Nucleus accumbens (tissue), 56 donors: ENCODE data around the gene ARHGAP22.

ENCODE experiments used
- DNase-seq, 56 donors: peaks; one replicate each; lab custom pipeline; 2025; lab: John Stamatoyannopoulos, UW

ARHGAP22 gene

DNA sequence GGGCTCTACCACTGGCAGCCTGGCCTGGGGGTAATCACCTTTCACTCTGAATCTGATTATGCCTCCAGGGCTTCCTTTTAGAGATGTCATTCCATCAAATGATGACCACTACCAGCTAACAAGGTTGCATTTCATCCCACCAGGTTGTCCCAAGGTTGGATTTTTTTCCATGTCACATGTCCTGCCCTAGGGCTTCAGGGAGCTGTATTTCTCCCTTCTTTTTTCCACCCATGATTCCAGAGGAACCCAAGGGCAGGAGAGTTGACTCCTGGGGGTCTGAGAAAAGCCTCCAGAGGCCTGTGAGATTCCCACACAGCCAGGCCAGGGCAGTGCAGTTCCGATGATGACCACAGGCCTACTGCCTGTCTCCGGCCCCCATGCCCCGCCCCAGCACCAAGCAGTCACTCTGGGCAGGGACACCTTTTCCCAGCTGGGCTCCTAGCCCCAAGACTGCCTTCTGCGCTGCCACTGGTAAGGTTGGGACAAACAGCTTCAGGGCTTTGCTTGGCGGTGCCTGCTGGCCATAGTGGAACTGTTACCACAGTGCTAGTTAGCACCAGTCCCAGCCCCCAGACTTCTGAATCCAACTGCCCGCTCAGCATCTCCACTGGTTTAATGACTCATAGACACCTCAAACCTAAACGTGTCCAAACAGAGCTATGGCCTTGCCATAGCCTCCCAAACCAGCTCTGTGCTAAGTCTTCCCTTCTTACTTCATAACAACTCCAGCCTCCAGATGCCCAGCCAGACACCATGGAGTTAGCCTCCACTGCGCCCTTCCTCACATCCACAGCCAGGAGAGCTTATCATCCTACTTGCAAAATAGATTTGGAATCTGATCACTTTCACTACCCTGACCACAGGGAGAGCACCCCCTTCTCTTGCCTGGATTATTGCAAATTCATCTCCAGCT lies 133.7 kb downstream of the ARHGAP22 start:
- DNase-seq: no peak

DNA sequence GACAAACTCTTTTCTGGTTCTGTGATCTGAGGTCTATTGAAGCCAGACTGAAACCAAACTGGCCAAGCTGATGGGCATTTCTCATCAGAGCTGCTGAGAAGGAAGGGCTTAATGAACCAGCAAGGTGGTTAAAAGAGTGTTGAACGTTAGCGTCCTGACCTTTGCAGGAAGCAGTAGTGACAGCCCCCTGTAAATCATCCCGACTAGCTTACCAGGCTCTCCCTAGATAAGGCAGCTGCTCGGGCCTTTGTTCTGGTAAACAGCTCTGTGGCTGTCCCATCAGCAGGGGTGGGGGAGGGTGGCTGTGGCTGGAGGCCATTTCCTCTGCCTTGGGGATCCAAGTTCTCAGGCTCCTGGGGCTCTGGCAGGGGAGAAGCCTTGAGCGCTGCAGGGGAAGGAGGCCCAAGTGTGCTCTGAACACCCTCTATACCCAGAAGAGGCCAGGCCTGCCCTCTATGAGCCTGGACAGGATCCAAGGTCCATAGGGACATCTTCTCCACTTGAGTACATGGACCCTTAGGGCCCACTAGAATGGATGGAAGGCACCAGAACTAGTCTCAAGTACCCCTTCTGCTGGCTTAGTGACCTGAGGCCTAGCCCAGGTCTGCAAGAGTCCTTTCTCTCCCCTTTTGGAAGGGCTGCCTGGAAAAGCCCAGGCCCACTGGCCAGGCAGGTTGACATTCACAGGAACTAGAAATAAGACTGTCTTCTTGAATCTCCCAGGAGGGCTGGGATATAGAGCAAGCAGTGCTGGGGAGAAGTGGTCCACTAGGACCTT lies 134.6 kb downstream of the ARHGAP22 start:
- peak in 15 of 56 donors; percentile 15 to 71 (median 28) for DNase-seq

DNA sequence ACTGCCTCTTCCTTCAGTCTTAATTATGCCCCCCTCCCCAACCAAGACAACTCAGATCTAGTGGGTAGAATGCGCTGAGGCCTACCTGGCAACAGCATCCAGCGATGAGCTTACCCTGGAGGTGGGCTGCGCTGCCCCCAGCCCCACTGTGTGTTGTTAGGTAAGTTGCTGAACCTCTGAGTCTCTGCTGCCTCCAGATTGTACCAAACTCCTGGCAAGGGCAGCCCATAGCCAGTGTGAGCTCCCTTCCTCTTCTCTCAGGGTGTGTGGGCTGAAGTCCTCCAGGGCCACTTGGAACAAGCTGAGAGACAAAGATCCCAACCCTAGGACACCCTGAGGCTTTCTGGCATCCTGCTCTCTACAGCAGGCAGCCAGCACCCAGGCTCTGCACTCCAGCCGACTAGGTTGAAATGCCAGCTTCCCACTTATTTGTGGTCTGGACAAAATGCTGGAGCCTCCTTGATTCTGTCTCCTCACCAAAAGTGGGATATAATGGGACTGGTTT lies 135.3 kb downstream of the ARHGAP22 start:
- no peak for DNase-seq

DNA sequence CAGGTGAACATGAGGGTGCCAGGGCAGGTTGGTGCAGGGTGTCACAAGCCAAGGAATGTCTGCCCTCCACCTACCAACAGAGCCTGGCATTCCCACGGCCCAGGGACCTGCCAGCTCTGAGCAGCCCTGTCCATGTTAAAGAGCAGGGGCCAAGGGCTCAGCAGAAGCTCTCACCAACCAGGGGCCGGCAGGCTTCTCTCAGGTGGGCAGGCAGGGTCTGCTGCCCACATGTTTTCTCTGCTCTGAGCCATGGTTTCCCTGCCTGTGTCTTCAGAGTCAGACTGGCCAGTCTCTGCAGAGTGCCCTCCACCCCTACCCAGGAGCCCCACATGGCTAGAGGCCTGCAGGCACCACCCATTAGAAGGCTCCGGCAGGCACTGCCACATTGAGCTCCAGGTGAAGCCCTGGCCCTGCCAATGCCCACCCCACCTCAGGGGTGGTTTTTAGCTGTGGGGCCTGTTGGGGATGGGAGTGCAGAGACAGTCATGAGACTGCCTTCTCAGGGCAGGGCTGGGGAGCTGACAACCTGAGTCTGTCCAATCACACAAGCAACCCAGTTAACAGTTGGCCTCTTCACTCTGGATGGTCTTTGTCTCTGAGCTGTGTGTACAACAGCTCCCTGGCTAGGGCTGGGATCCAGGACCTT lies 135.9 kb downstream of the ARHGAP22 start:
- DNase-seq: no peak

DNA sequence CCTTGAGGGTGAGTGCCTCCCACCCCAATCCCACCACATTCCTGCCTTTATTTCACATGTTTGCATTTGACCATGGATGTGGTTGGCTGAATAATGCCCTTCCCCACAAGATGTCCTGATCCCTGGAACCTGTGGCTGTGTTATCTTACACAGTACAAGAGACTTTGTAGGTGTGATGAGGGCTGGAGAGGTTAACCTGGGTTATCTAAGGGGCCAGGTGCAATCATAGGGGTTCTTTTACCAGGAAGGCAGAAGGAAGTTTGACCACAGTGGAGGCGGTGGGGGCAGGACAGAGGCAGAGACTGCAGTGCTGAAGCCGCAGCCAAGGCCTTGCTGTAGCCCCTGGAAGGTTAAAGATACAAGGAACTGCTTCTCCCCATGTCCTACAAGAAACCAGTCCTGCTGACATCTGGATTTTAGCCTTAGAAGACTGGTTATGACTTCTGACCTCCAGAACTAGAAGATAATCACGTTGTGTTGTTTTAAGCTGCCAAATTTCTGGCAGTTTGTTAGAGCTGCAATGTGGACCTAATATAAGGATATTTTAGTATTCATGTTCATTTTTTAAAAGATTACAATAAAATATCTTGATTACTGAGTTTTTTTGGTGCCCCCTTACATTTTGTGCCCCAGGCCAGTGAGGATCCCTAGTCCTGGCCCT lies 136.6 kb downstream of the ARHGAP22 start:
- DNase-seq: no peak

DNA sequence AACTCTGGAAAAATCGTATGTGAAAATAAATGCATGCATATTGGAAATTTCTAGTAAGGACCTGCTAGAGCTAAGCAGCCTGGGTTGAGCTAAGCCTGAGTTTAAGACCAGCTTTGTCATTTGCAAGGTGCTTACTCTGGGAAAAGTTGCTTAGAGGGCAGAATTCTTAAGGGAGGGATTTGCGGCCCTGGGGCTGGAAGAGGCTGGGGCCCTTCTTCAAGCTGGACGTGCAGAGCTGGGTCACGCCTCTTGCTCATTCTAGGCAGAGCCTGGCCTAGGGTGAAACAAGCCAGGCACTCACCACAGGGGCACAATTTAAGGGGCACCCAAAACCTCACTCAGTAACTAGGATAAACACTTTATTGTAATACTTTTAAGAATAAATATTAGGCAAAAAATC lies 137.2 kb downstream of the ARHGAP22 start:
- DNase-seq: no peak

DNA sequence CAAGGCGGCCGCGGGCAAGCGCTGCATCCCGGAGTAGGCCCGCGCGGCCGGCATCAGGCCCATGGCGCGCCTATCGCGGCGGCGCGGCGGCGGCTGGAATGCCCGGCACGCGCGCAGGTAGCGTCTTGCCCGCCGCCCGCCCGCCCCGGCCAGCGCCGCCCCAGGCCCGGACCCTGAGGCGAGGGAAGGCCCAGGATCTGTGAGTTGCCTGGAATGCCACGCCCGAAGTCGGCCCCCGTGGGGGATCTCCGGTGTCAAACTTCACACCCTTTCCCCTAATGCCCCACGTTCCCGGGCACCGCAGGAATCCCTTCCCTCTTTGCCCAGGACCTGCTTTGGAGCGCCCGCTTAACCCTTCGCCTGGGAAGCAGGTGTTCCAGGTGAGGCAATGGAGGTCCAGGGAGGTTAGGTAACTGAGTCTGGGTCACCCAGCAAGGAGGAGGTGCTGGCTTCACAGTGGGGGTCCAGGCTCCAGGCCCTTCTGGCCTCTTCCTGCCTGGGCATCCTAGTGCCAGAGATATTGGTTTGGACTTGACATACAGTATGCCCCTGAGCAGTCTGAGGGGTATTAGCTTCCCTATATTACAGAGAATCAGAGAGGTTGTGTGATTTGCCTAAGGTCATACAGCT lies 138.1 kb downstream of the ARHGAP22 start:
- no peak for DNase-seq

DNA sequence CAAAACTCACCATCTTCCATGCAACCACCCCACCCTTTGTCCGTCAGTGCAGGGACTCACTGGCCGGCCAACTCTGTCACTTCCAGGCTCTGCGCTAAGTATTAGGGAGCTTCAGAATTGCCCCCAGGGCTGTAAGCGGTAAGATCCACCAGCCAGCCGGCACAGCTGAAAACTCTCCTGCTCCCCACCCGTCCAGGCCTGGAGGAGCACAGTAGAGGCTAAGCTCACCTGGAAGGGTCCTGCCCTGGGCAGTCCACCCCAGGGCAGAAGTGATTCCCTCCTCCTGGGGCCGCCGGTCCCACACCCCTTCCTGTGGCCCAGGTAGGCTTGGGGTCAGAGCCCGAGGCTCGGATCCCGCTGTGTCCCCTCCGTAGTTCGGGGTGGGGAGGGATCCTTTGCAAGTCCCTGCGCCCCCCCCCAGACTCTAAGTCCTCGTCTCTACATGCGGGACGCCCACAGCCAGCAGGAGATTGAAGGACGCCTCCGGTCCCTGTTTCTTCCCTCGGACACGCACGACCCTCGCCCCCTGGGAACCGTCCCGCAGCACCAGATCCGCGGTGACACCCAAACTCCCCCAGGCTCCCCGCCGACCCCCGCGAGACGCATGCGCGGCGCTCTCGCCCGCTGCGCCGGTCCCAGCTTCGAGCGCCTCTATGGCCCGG lies 138.9 kb downstream of the ARHGAP22 start:
- DNase-seq: peak in 1 of 56 donors; percentile 16

DNA sequence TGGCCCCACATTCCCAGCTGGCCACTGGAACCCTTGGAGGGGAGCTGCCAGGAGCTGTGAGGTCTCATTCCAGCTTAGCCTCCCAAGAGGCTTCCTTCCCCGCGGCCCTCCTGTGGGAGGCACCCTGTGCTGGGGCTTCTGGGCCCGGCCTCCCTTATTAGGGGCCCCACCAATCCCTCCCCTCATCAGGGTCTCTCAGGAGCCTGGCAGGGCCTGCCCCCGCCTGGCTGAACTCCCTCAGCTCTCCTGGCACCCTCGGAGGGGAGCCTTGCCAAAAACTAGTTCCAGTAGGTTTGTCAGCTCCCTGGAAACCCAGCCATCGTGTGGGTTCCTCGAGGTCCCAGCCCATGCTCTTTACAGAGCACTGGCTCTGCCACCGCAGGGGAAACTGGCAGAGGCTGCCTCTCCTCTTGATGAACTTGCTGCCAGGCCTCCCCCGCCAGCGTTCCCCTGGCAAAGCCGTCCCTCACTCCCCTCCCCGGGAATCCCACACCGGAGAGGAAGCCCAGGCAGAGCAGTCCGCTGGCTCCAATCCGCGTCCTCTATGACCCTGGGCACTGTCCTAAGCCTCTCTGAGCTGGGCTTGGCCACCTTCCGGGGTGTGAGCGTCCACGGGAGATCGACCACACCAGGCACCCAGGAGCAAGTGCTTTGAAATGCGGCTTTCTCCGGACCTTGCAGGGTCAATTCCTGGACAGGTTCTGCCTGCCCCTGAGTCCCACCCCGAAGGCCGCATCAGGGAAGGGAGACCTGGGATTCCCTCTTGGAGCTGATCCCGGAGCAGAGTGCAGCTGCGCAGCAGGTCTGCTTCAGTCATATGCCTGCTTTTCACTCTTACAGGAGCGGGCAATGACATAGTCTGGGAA lies 139.8 kb downstream of the ARHGAP22 start:
- DNase-seq: peak in 40 of 56 donors; percentile 19 to 80 (median 50)

DNA sequence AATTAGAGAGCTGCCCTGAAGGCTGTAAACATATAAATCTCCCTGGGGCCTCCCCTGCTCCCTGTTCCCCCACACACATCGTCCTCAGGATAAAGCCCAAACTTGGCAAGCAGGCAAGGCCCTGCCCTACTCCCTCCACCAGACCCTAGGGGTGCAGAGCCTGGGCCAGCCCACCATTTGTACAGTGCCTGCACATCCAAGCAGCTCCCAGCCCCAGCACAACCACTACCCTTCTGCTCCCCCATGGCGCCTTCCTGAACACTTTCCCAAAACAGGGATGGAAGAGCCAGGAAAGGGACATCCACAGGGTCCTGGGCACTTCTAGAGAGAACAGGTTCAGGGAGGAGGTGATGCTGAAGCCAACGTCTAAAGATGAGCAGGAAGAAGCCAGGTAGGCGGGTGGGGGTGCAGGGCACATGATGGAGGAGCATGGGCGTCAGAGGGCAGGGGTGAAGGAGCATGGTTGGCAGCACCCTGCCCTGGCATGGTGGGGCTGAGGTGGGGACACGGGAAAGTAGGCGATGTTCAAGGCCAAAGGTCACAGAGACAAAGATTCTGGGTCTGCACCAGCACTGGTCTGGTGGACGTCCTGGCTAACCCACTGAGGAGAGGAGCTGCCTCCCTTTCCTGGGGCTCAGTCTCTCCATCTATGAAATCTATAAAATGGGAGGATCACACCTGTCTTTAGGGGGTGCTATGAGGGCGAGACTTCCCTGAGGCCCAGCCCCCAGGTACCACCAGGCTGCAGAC lies 140.6 kb downstream of the ARHGAP22 start:
- DNase-seq: no peak

DNA sequence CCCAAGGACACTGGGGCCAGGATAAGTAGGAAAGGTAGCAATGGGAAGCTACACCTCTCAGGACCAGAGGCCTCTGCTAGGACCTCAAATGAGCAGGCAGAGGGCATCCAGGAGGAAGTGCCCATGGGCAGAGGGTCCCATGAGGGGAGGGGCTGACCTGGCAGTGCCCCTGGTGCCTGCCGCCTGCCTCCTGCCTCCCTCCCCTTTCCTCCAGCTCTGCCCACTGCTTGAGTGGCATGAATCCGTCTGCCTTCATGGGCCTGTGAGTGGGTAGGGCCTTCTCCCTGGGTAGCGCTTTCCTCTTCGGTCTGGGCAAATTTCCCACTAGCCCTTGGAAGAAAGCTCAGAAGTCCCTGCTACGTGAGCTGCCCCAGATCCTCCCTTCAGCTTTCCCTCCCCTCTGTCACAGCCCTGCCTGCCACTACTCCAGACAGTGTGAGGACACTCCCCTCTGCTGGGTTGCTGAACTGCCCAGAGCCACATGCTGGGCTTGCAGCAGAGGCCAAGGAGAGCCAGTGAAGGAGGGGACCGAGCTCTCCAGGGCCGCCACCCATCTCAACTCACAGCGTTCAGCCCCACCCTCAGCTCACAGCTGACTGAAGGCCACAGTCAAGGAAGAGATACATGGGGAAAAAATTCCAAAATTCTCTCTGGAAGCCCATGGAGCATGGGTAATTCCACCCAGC lies 141.4 kb downstream of the ARHGAP22 start:
- DNase-seq: peak in 1 of 56 donors; percentile 26

DNA sequence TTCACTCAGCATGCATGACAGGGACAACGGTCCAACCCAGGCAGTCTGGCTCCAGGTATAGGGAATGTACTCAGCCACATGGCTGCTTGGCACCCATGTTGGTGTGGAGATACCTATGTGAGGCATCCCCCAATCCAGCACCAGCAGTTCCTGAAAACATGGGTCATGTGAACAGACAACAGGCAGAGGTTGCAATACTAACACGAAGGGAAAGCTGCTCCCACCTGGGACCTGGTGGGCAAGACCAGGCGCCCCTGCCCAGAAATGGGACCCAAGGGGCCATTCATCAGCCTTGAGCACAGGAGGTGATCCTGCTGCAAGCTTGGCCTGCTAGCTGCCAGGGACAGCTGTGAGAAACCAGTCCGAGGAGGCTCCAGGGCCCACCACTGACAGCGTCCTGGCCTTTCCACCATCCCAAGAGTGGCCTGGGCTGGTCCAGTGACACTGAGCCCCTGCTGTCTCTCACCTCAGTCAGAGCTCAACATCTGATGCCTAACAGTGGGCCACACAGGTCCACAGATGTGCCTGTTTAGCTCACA lies 142.3 kb downstream of the ARHGAP22 start:
- DNase-seq: no peak

DNA sequence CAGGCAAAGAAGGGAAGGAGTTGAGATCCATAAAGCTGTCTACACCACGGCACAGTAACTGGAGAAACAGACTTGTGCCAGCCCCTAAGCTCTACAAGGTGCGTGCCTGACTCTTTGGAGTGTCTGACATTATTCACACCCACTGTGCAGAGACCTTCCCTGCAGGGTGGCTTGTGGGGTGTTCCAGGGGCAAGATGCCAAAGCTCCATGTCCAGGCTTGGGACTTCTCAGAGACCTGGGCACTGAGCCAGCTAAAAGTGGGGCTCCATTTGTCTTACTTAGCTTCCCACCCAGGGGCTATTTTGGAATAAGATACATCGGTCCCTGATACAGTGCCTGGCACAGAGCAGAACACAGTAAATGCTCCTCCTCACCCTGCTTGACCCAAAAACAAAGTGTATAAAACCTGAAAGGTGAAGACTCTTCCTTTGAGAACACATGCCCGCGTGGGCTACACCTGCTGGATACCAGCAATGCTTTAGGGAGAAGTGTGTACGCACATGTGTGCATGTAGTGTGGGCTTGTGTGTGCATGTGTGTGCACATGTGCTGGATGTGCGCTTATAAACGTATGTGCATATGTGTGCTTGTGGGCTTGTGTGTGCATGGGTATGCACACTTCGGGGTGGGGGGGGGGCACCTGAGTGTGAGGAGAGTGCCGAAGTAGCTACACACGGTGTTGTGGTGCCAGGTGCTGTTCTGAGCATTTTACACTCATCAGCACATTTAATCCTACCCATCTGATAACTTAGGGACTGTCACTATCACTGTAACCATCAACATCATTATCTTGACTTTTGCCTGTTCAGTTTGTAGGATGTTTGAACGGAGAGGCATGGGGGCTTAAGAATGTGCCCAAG lies 143.0 kb downstream of the ARHGAP22 start:
- no peak for DNase-seq

DNA sequence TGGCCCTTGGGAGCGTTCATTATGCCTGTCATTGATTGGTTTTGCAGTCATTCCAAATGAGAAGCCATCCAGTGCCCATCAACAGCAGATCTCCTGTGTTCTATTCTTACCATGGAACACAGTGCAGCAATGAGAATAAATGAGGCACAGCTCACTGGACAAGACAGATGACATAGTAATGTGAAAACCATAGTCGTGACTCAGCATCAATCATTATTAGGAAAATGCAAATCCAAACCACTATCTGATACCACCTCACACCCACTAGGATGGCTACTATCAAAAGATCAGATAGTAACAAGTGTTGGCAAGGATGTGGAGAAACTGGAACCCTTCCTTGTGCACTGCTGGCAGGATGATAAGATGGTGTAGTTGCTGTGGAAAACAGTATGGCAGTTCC lies 144.7 kb downstream of the ARHGAP22 start:
- no peak for DNase-seq

DNA sequence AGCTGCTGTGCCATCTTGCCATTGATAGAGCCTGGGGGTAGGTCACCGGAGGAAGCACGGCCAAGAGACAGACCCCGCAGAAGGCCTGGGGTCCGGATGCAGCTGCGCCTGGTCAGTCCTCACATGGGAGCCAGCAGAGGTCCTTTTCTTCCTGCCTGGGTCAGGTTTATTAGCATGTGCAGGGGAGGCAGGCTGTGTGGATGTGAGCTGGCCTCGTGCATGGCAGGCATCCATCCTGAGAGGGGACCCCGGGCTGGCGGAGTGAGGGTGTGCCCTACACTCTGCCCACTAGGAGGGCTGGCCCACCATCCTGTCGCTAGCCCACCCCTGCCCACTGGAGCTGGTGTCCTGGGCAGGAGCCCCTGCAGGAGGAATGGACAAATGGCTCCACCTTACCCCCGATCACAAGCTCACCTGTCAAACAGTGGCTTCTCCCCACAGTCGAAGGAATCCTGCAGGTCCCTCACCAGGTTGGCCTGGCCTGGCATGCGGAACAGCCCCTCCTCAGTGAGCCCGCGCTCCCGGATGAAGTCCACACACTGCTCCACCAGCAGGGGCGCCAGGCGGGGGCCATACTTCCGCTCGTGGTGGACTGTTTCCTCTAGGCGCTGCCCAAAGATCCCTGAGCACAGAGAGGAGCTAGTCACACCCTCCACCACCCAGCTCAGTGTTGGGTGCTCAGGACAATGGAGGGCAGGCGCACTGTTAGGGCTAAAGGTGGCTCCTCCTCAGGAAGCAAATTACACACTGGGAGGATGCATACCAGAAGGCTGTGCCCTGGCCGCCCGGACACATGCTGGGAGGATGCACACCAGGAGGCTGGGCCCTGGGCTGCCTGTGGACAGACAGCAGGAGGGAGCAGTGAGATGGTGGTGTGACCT lies 145.4 kb downstream of the ARHGAP22 start:
- no peak for DNase-seq
